Daoy (cell line): ENCODE results near the gene PCP4. TPM values are rescaled to one million over a fixed set of nuclear protein-coding genes. Genes with fewer than 3 reads are reported as not detected.

Experiments used
- DNase-seq: peaks from one replicate; pipeline ENCODE4 v3.0.0-alpha.2; 2015; ENCODE audit warnings: low read depth
- total RNA-seq: library from RNA; depleted of rRNA; stranded (reverse); fragments of >200 nt; shearing (Covaris generic); gene quantifications from 2 replicates; pipeline ENCODE4 v1.2.3, GENCODE V29; 2014; rRNA removed

The PCP4 gene
- total RNA-seq, 1 experiment from 2014 or later: not detected

GRCh38 chr21:39972471-39972870, 105.2 kb downstream of the PCP4 start:
- no peak for DNase-seq

- DNase-seq: no peak
These were observed 105.9 kb downstream of the PCP4 start for GRCh38 chr21:39972976-39973770.

- no peak for DNase-seq
These were observed 109.6 kb downstream of the PCP4 start for GRCh38 chr21:39976800-39977199.

Other genes with a start within 250 kb of the PCP4 start
- 0.17 TPM in 1 of 2 replicates, not detected in the other for gene IGSF5, start 122.3 kb upstream of the PCP4 start, total RNA-seq